SK-N-SH treated with all-trans-retinoic acid at 6 μM for 48 hours (cell line): ENCODE data around the gene GRIK4.

Source experiments
- ATAC-seq: fragments of 200-7000 bp; cut with Tn5 transposase; 3 replicates; pipeline ENCODE4 v1.9.1; 2020; ENCODE audit warnings: mild to moderate bottlenecking, moderate library complexity
- ARNTL ChIP-seq: fragments of 450-650 bp; formaldehyde crosslinking; IDR thresholded peaks from 2 replicates; pipeline ENCODE4 v1.5.0; 2020; ENCODE audit warnings: low read depth, mild to moderate bottlenecking, moderate library complexity, borderline replicate concordance
- BACH2 ChIP-seq: fragments of 250-450 bp; sonication (Bioruptor Pico); IDR thresholded peaks from 2 replicates; pipeline ENCODE4 v1.9.0; 2021; ENCODE audit warnings: mild to moderate bottlenecking, borderline replicate concordance
- CSDC2 ChIP-seq: fragments of 250-450 bp; sonication (Bioruptor Pico); IDR thresholded peaks from 2 replicates; pipeline ENCODE4 v1.5.0; 2020; ENCODE audit warnings: mild to moderate bottlenecking, moderate library complexity
- ESRRG ChIP-seq: fragments of 250-450 bp; sonication (Bioruptor Pico); IDR thresholded peaks from 2 replicates; pipeline ENCODE4 v1.6.1; 2021; ENCODE audit warnings: mild to moderate bottlenecking
- GLIS3 ChIP-seq: fragments of 250-450 bp; sonication (Bioruptor Pico); IDR thresholded peaks from 2 replicates; pipeline ENCODE4 v1.5.0; 2020; ENCODE audit warnings: mild to moderate bottlenecking, moderate library complexity
- ISL1 ChIP-seq: fragments of 250-450 bp; sonication (Bioruptor Pico); IDR thresholded peaks from 2 replicates; pipeline ENCODE4 v2.1.2; 2022; ENCODE audit warnings: mild to moderate bottlenecking, moderate library complexity
- OSR1 ChIP-seq: fragments of 250-450 bp; sonication (Bioruptor Pico); IDR thresholded peaks from 2 replicates; pipeline ENCODE4 v1.8.0; 2022; ENCODE audit warnings: moderate library complexity, mild to moderate bottlenecking, inconsistent platforms
- PPARA ChIP-seq: fragments of 250-450 bp; sonication (Bioruptor Pico); IDR thresholded peaks from 2 replicates; pipeline ENCODE4 v1.5.0; 2020; ENCODE audit warnings: mild to moderate bottlenecking, borderline replicate concordance
- RARB ChIP-seq: fragments of 250-450 bp; sonication (Bioruptor Pico); IDR thresholded peaks from 2 replicates; pipeline ENCODE4 v1.8.0; 2021; ENCODE audit warnings: mild to moderate bottlenecking, moderate library complexity
- SNAI2 ChIP-seq: fragments of 250-450 bp; sonication (Bioruptor Pico); IDR thresholded peaks from 2 replicates; pipeline ENCODE4 v1.5.0; 2020; ENCODE audit warnings: mild to moderate bottlenecking, moderate library complexity
- TCF4 ChIP-seq: fragments of 250-450 bp; sonication (Bioruptor Pico); IDR thresholded peaks from 2 replicates; pipeline ENCODE4 v1.8.0; 2021; ENCODE audit warnings: mild to moderate bottlenecking, moderate library complexity, borderline replicate concordance
- TOX ChIP-seq: fragments of 250-450 bp; sonication (Bioruptor Pico); IDR thresholded peaks from 2 replicates; pipeline ENCODE4 v1.8.0; 2021; ENCODE audit warnings: mild to moderate bottlenecking, moderate library complexity, borderline replicate concordance
- ZC3H10 ChIP-seq: fragments of 250-450 bp; sonication (Bioruptor Pico); IDR thresholded peaks from 2 replicates; pipeline ENCODE4 v1.5.1; 2021; ENCODE audit warnings: mild to moderate bottlenecking, moderate library complexity
- ZFP3 ChIP-seq: fragments of 250-450 bp; sonication (Bioruptor Pico); IDR thresholded peaks from 2 replicates; pipeline ENCODE4 v1.5.0; 2020; ENCODE audit warnings: mild to moderate bottlenecking, moderate library complexity
- ZFP30 ChIP-seq: fragments of 450-650 bp; formaldehyde crosslinking; IDR thresholded peaks from 2 replicates; pipeline ENCODE4 v1.5.0; 2022; ENCODE audit warnings: mild to moderate bottlenecking, moderate library complexity
- ZNF565 ChIP-seq: fragments of 450-650 bp; formaldehyde crosslinking; conservative IDR thresholded peaks from 2 replicates; pipeline ENCODE4 v1.5.0; 2020; ENCODE audit warnings: low read depth, mild to moderate bottlenecking, moderate library complexity
- ZNF70 ChIP-seq: fragments of 450-650 bp; formaldehyde crosslinking; IDR thresholded peaks from 2 replicates; pipeline ENCODE4 v1.5.0; 2020; ENCODE audit warnings: mild to moderate bottlenecking, moderate library complexity
- ZNF8 ChIP-seq: fragments of 450-650 bp; formaldehyde crosslinking; IDR thresholded peaks from 2 replicates; pipeline ENCODE4 v1.5.0; 2020; ENCODE audit warnings: mild to moderate bottlenecking, moderate library complexity
- TF ChIP-seq, protein P1 (sequence below): fragments of 250-450 bp; sonication (Bioruptor Pico); IDR thresholded peaks from 2 replicates; pipeline ENCODE4 v1.5.1; 2020; ENCODE audit warnings: low read depth, mild to moderate bottlenecking, moderate library complexity
- TF ChIP-seq, protein P2 (sequence below): fragments of 250-450 bp; sonication (Bioruptor Pico); IDR thresholded peaks from 2 replicates; pipeline ENCODE4 v1.5.0; 2020; ENCODE audit warnings: mild to moderate bottlenecking, moderate library complexity
- TF ChIP-seq, protein P3 (sequence below): fragments of 250-450 bp; sonication (Bioruptor Pico); IDR thresholded peaks from 2 replicates; pipeline ENCODE4 v1.5.1; 2021; ENCODE audit warnings: mild to moderate bottlenecking, moderate library complexity
- TF ChIP-seq, protein P4 (sequence below): fragments of 250-450 bp; sonication (Bioruptor Pico); IDR thresholded peaks from 2 replicates; pipeline ENCODE4 v1.8.0; 2021; ENCODE audit warnings: low read depth, mild to moderate bottlenecking, moderate library complexity, borderline replicate concordance
- TF ChIP-seq, protein P5 (sequence below): fragments of 250-450 bp; sonication (Bioruptor Pico); IDR thresholded peaks from 2 replicates; pipeline ENCODE4 v1.8.0; 2020; ENCODE audit warnings: mild to moderate bottlenecking, moderate library complexity, borderline replicate concordance

Gene GRIK4

DNA sequence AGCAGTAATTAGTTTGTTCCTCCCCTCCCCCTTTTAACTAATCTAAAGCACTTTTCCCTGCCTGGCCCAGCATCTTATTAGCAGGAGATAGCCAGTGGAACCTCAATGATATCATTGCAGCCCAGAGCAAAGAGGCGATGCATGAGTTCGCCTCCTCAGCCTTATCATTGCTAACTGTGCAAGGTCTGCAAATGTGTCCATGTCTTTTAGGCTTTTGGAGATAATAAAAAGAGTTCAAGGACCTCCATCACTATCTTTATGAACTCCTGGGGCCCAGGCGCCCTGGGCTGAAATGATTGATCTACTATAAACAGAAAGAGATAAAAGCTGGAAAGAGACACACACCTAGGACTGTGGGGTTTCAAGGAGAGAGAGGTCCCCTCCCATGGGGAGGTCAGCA is 388.2 kb downstream of the GRIK4 start:
- TF ChIP-seq, protein P1, sequence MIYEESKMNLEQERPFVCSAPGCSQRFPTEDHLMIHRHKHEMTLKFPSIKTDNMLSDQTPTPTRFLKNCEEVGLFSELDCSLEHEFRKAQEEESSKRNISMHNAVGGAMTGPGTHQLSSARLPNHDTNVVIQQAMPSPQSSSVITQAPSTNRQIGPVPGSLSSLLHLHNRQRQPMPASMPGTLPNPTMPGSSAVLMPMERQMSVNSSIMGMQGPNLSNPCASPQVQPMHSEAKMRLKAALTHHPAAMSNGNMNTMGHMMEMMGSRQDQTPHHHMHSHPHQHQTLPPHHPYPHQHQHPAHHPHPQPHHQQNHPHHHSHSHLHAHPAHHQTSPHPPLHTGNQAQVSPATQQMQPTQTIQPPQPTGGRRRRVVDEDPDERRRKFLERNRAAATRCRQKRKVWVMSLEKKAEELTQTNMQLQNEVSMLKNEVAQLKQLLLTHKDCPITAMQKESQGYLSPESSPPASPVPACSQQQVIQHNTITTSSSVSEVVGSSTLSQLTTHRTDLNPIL (CRISPR knock-in tag): no peak
- TF ChIP-seq GLIS3 (no peak), PPARA (CRISPR knock-in tag) (no peak), ISL1 (CRISPR knock-in tag) (no peak), ZFP3 (CRISPR knock-in tag) (no peak), ZC3H10 (CRISPR knock-in tag) (no peak), CSDC2 (CRISPR knock-in tag) (no peak), ZFP30 (no peak), ESRRG (CRISPR knock-in tag) (no peak), SNAI2 (no peak), BACH2 (CRISPR knock-in tag) (no peak), RARB (CRISPR knock-in tag) (no peak), OSR1 (CRISPR knock-in tag) (no peak), ZNF70 (CRISPR knock-in tag) (no peak)
- TF ChIP-seq, protein P2, sequence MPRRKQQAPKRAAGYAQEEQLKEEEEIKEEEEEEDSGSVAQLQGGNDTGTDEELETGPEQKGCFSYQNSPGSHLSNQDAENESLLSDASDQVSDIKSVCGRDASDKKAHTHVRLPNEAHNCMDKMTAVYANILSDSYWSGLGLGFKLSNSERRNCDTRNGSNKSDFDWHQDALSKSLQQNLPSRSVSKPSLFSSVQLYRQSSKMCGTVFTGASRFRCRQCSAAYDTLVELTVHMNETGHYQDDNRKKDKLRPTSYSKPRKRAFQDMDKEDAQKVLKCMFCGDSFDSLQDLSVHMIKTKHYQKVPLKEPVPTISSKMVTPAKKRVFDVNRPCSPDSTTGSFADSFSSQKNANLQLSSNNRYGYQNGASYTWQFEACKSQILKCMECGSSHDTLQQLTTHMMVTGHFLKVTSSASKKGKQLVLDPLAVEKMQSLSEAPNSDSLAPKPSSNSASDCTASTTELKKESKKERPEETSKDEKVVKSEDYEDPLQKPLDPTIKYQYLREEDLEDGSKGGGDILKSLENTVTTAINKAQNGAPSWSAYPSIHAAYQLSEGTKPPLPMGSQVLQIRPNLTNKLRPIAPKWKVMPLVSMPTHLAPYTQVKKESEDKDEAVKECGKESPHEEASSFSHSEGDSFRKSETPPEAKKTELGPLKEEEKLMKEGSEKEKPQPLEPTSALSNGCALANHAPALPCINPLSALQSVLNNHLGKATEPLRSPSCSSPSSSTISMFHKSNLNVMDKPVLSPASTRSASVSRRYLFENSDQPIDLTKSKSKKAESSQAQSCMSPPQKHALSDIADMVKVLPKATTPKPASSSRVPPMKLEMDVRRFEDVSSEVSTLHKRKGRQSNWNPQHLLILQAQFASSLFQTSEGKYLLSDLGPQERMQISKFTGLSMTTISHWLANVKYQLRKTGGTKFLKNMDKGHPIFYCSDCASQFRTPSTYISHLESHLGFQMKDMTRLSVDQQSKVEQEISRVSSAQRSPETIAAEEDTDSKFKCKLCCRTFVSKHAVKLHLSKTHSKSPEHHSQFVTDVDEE (CRISPR knock-in tag): no peak
- TF ChIP-seq, protein P3, sequence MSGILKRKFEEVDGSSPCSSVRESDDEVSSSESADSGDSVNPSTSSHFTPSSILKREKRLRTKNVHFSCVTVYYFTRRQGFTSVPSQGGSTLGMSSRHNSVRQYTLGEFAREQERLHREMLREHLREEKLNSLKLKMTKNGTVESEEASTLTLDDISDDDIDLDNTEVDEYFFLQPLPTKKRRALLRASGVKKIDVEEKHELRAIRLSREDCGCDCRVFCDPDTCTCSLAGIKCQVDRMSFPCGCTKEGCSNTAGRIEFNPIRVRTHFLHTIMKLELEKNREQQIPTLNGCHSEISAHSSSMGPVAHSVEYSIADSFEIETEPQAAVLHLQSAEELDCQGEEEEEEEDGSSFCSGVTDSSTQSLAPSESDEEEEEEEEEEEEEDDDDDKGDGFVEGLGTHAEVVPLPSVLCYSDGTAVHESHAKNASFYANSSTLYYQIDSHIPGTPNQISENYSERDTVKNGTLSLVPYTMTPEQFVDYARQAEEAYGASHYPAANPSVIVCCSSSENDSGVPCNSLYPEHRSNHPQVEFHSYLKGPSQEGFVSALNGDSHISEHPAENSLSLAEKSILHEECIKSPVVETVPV (CRISPR knock-in tag): no peak
- TF ChIP-seq, protein P4, sequence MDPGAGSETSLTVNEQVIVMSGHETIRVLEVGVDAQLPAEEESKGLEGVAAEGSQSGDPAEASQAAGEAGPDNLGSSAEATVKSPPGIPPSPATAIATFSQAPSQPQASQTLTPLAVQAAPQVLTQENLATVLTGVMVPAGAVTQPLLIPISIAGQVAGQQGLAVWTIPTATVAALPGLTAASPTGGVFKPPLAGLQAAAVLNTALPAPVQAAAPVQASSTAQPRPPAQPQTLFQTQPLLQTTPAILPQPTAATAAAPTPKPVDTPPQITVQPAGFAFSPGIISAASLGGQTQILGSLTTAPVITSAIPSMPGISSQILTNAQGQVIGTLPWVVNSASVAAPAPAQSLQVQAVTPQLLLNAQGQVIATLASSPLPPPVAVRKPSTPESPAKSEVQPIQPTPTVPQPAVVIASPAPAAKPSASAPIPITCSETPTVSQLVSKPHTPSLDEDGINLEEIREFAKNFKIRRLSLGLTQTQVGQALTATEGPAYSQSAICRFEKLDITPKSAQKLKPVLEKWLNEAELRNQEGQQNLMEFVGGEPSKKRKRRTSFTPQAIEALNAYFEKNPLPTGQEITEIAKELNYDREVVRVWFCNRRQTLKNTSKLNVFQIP: no peak
- TF ChIP-seq, protein P5, sequence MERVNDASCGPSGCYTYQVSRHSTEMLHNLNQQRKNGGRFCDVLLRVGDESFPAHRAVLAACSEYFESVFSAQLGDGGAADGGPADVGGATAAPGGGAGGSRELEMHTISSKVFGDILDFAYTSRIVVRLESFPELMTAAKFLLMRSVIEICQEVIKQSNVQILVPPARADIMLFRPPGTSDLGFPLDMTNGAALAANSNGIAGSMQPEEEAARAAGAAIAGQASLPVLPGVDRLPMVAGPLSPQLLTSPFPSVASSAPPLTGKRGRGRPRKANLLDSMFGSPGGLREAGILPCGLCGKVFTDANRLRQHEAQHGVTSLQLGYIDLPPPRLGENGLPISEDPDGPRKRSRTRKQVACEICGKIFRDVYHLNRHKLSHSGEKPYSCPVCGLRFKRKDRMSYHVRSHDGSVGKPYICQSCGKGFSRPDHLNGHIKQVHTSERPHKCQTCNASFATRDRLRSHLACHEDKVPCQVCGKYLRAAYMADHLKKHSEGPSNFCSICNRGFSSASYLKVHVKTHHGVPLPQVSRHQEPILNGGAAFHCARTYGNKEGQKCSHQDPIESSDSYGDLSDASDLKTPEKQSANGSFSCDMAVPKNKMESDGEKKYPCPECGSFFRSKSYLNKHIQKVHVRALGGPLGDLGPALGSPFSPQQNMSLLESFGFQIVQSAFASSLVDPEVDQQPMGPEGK (CRISPR knock-in tag): no peak

DNA sequence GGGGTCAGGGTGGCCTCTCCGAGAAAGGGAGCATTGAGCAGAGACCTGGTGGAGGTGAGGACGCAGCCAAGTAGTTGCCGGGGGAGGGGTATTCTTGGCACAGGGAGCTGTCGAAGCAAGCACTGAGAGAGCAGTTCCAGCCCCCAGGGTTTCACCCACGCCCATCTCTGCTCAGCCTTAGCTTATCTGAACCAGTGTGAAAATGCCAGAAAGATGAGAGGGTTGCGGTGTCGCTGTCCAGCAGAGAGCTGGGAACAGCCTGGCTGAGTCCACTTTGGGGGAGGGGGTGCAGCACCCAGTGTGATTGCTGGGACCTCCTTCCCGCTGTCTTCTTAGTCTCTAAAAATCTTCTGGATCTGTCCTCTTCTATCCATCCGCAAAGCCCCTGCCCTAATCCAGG is 389.1 kb downstream of the GRIK4 start:
- ATAC-seq: no peak
- no peak for TF ChIP-seq SNAI2
- no peak for TF ChIP-seq ZFP3 (CRISPR knock-in tag)
- TF ChIP-seq ZNF70 (CRISPR knock-in tag): no peak
- TF ChIP-seq ZFP30: no peak
- TF ChIP-seq ZNF565 (CRISPR knock-in tag): no peak
- TF ChIP-seq, protein P1 (CRISPR knock-in tag): no peak
- no peak for TF ChIP-seq ARNTL (CRISPR knock-in tag)
- TF ChIP-seq, protein P3 (CRISPR knock-in tag): no peak
- TF ChIP-seq PPARA (CRISPR knock-in tag): no peak
- TF ChIP-seq RARB (CRISPR knock-in tag): no peak
- TF ChIP-seq, protein P2 (CRISPR knock-in tag): no peak
- no peak for TF ChIP-seq ESRRG (CRISPR knock-in tag)
- no peak for TF ChIP-seq BACH2 (CRISPR knock-in tag)
- no peak for TF ChIP-seq OSR1 (CRISPR knock-in tag)
- TF ChIP-seq TCF4 (CRISPR knock-in tag): no peak
- TF ChIP-seq TOX (CRISPR knock-in tag): no peak
- TF ChIP-seq GLIS3: no peak
- TF ChIP-seq ISL1 (CRISPR knock-in tag): no peak
- no peak for TF ChIP-seq ZNF8 (CRISPR knock-in tag)

More for the DNA sequence above, 388.2 kb downstream of the GRIK4 start:
- ATAC-seq: no peak
